HEK293 (cell line): Measurements from ENCODE around the gene DCX.

ENCODE experiments used
- CTCF ChIA-PET: fragments of 350-600 bp; formaldehyde crosslinking; extraction: SDS; loops from one replicate; lab custom pipeline; 2021; ENCODE audit warnings: antibody characterized with exemption; lab: Yijun Ruan, JAX
- POLR2A ChIA-PET: fragments of 300-600 bp; formaldehyde crosslinking; extraction: SDS; loops from one replicate; lab custom pipeline; 2020; ENCODE audit warnings: antibody characterized with exemption, inconsistent platforms; lab: Yijun Ruan, JAX
- H3K27ac ChIP-seq: fragments of 200-500 bp; sonication (Bioruptor generic); 2 replicates; pipeline ENCODE4 v1.5.1; 2014; ENCODE audit warnings: low read depth, low read length, control low read depth, inconsistent platforms; ENCODE audit errors: extremely low read depth
- H3K36me3 ChIP-seq, 2 experiments: fragments of 200-500 bp in 1 of 2; sonication (Bioruptor generic) in 1 of 2; 1 replicate in 1 of 2; 2 replicates in 1 of 2; pipeline ENCODE4 v1.5.1; 2014 to 2017; ENCODE audit warnings: inconsistent platforms in 2 of 2, low read length in 2 of 2; ENCODE audit not compliant: control insufficient read depth in 2 of 2, insufficient read depth in 1 of 2
- H3K4me1 ChIP-seq: fragments of 200-500 bp; sonication (Bioruptor generic); 2 replicates; pipeline ENCODE4 v1.5.1; 2014; ENCODE audit warnings: mild to moderate bottlenecking, low read length, inconsistent platforms; ENCODE audit not compliant: control insufficient read depth, insufficient read depth
- H3K4me3 ChIP-seq: 2 replicates; pipeline ENCODE4 v1.5.1; 2011; ENCODE audit warnings: low read depth, mild to moderate bottlenecking, control low read depth, low read length, moderate library complexity
- H3K9me3 ChIP-seq: fragments of 200-500 bp; sonication (Bioruptor generic); 2 replicates; pipeline ENCODE4 v1.5.1; 2014; ENCODE audit warnings: low read depth, low read length, inconsistent platforms; ENCODE audit not compliant: control insufficient read depth, insufficient read depth
- TRIM28 ChIP-seq: IDR thresholded peaks from 2 replicates; pipeline ENCODE4 v1.6.1; 2011; ENCODE audit warnings: low read length, control low read depth, borderline replicate concordance
- ZBTB21 ChIP-seq: fragments of 450-650 bp; formaldehyde crosslinking; IDR thresholded peaks from 2 replicates; pipeline ENCODE4 v1.5.1; 2017; ENCODE audit warnings: missing biosample characterization, missing genetic modification characterization
- ZNF175 ChIP-seq: fragments of 450-650 bp; formaldehyde crosslinking; IDR thresholded peaks from 2 replicates; pipeline ENCODE4 v1.5.1; 2016; ENCODE audit warnings: missing biosample characterization, missing genetic modification characterization
- ZNF221 ChIP-seq: fragments of 450-650 bp; formaldehyde crosslinking; IDR thresholded peaks from 2 replicates; pipeline ENCODE4 v1.5.1; 2017; ENCODE audit warnings: missing biosample characterization, missing genetic modification characterization, borderline replicate concordance
- ZNF324 ChIP-seq: fragments of 450-650 bp; formaldehyde crosslinking; IDR thresholded peaks from 2 replicates; pipeline ENCODE4 v1.5.1; 2016; ENCODE audit warnings: missing biosample characterization, missing genetic modification characterization
- ZNF433 ChIP-seq: fragments of 450-650 bp; formaldehyde crosslinking; IDR thresholded peaks from 2 replicates; pipeline ENCODE4 v1.5.1; 2016; ENCODE audit warnings: missing biosample characterization, missing genetic modification characterization, low read depth
- ZNF555 ChIP-seq: fragments of 450-650 bp; formaldehyde crosslinking; conservative IDR thresholded peaks from 2 replicates; pipeline ENCODE4 v1.5.1; 2017; ENCODE audit warnings: missing biosample characterization, mild to moderate bottlenecking, missing genetic modification characterization, inconsistent platforms
- TF ChIP-seq, protein P1 (sequence below): fragments of 450-650 bp; formaldehyde crosslinking; conservative IDR thresholded peaks from 2 replicates; pipeline ENCODE4 v1.5.1; 2016; ENCODE audit warnings: low read depth, missing biosample characterization, missing genetic modification characterization
- TF ChIP-seq, protein P2 (sequence below): fragments of 450-650 bp; formaldehyde crosslinking; IDR thresholded peaks from 2 replicates; pipeline ENCODE4 v1.5.1; 2017; ENCODE audit warnings: missing biosample characterization, mild to moderate bottlenecking, missing genetic modification characterization, moderate library complexity
- TF ChIP-seq, protein P3 (sequence below): fragments of 450-650 bp; formaldehyde crosslinking; IDR thresholded peaks from 2 replicates; pipeline ENCODE4 v1.5.1; 2016; ENCODE audit warnings: missing biosample characterization, missing genetic modification characterization, borderline replicate concordance
- TF ChIP-seq, protein P4 (sequence below): fragments of 450-650 bp; formaldehyde crosslinking; IDR thresholded peaks from 2 replicates; pipeline ENCODE4 v1.5.1; 2016; ENCODE audit warnings: missing biosample characterization, missing genetic modification characterization, low read depth
- TF ChIP-seq, protein P5 (sequence below): fragments of 450-650 bp; formaldehyde crosslinking; IDR thresholded peaks from 2 replicates; pipeline ENCODE4 v1.5.1; 2016; ENCODE audit warnings: missing biosample characterization, missing genetic modification characterization

The DCX gene

DNA sequence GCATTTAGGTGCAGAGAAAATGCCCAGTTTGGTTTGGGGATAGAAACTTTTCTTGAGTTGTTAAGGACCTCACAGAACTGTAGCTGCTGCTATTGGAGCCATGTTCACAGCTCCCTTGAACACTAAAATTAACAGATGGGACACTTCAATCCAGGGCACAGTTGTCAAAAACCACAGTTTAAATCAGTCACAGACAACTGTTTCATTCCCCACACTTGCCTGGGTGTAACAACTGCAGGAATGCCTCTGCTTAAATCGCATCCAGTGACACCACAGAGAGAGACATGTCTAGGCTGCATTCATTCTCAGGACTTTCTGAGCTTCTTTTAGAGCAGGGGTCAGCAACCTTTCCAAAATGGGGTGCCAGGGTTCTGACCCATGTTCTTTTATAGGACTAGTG, 129.0 kb downstream of the DCX start (continued):
- TF ChIP-seq, protein P1, sequence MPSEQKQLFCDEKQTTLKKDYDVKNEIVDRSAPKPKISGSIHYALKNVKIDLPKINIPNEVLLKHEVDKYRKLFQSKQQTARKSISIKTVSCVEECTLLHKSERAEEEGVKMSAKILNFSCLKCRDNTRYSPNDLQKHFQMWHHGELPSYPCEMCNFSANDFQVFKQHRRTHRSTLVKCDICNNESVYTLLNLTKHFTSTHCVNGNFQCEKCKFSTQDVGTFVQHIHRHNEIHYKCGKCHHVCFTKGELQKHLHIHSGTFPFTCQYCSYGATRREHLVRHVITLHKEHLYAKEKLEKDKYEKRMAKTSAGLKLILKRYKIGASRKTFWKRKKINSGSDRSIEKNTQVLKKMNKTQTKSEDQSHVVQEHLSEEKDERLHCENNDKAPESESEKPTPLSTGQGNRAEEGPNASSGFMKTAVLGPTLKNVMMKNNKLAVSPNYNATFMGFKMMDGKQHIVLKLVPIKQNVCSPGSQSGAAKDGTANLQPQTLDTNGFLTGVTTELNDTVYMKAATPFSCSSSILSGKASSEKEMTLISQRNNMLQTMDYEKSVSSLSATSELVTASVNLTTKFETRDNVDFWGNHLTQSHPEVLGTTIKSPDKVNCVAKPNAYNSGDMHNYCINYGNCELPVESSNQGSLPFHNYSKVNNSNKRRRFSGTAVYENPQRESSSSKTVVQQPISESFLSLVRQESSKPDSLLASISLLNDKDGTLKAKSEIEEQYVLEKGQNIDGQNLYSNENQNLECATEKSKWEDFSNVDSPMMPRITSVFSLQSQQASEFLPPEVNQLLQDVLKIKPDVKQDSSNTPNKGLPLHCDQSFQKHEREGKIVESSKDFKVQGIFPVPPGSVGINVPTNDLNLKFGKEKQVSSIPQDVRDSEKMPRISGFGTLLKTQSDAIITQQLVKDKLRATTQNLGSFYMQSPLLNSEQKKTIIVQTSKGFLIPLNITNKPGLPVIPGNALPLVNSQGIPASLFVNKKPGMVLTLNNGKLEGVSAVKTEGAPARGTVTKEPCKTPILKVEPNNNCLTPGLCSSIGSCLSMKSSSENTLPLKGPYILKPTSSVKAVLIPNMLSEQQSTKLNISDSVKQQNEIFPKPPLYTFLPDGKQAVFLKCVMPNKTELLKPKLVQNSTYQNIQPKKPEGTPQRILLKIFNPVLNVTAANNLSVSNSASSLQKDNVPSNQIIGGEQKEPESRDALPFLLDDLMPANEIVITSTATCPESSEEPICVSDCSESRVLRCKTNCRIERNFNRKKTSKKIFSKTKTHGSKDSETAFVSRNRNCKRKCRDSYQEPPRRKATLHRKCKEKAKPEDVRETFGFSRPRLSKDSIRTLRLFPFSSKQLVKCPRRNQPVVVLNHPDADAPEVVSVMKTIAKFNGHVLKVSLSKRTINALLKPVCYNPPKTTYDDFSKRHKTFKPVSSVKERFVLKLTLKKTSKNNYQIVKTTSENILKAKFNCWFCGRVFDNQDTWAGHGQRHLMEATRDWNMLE (tag by site-specific recombination) = no peak
- TF ChIP-seq ZBTB21 (tag by site-specific recombination) = no peak

DNA sequence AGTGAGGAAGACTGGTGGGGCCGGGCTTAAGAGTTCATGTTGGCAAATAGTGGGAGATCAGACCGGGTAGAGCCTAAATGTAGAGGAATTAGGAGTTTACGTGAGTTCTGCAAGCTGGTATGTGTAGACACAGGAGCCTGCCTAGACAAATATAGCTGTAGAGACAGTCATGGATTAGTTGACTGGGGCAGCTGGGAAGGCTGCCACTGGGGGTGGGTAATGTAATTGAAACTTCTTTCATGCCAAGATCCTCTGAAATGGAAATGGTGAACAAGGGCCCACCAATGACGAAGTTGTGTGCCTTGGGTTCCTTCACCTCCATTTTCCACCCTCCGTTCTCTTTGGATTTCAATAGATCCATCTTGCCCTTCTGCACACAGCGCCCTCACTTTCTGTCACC, 129.9 kb downstream of the DCX start:
- no peaks in the 10 kb centered on the region for H3K4me1 ChIP-seq
- H3K9me3 ChIP-seq = no peaks in the 10 kb centered on the region
- no peak overlapping the region for H3K4me3 ChIP-seq
- CTCF ChIA-PET = no interaction called here
- H3K27ac ChIP-seq = no peak overlapping the region
- POLR2A ChIA-PET = no interaction called here
- no peaks in the 10 kb centered on the region for H3K36me3 ChIP-seq
- TF ChIP-seq, protein P2, sequence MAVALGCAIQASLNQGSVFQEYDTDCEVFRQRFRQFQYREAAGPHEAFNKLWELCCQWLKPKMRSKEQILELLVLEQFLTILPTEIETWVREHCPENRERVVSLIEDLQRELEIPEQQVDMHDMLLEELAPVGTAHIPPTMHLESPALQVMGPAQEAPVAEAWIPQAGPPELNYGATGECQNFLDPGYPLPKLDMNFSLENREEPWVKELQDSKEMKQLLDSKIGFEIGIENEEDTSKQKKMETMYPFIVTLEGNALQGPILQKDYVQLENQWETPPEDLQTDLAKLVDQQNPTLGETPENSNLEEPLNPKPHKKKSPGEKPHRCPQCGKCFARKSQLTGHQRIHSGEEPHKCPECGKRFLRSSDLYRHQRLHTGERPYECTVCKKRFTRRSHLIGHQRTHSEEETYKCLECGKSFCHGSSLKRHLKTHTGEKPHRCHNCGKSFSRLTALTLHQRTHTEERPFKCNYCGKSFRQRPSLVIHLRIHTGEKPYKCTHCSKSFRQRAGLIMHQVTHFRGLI (tag by site-specific recombination) = no peak
- TF ChIP-seq, protein P3, sequence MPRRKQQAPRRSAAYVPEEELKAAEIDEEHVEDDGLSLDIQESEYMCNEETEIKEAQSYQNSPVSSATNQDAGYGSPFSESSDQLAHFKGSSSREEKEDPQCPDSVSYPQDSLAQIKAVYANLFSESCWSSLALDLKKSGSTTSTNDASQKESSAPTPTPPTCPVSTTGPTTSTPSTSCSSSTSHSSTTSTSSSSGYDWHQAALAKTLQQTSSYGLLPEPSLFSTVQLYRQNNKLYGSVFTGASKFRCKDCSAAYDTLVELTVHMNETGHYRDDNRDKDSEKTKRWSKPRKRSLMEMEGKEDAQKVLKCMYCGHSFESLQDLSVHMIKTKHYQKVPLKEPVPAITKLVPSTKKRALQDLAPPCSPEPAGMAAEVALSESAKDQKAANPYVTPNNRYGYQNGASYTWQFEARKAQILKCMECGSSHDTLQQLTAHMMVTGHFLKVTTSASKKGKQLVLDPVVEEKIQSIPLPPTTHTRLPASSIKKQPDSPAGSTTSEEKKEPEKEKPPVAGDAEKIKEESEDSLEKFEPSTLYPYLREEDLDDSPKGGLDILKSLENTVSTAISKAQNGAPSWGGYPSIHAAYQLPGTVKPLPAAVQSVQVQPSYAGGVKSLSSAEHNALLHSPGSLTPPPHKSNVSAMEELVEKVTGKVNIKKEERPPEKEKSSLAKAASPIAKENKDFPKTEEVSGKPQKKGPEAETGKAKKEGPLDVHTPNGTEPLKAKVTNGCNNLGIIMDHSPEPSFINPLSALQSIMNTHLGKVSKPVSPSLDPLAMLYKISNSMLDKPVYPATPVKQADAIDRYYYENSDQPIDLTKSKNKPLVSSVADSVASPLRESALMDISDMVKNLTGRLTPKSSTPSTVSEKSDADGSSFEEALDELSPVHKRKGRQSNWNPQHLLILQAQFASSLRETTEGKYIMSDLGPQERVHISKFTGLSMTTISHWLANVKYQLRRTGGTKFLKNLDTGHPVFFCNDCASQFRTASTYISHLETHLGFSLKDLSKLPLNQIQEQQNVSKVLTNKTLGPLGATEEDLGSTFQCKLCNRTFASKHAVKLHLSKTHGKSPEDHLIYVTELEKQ (tag by site-specific recombination) = no peak
- TF ChIP-seq ZNF433 = no peak
- TF ChIP-seq ZNF175 (tag by site-specific recombination) = no peak
- TF ChIP-seq ZNF221 (tag by site-specific recombination) = no peak
- TF ChIP-seq, protein P4, sequence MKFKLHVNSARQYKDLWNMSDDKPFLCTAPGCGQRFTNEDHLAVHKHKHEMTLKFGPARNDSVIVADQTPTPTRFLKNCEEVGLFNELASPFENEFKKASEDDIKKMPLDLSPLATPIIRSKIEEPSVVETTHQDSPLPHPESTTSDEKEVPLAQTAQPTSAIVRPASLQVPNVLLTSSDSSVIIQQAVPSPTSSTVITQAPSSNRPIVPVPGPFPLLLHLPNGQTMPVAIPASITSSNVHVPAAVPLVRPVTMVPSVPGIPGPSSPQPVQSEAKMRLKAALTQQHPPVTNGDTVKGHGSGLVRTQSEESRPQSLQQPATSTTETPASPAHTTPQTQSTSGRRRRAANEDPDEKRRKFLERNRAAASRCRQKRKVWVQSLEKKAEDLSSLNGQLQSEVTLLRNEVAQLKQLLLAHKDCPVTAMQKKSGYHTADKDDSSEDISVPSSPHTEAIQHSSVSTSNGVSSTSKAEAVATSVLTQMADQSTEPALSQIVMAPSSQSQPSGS (tag by site-specific recombination) = no peak
- TF ChIP-seq TRIM28 = no peak
- no peak for TF ChIP-seq ZNF324 (tag by site-specific recombination)

DNA sequence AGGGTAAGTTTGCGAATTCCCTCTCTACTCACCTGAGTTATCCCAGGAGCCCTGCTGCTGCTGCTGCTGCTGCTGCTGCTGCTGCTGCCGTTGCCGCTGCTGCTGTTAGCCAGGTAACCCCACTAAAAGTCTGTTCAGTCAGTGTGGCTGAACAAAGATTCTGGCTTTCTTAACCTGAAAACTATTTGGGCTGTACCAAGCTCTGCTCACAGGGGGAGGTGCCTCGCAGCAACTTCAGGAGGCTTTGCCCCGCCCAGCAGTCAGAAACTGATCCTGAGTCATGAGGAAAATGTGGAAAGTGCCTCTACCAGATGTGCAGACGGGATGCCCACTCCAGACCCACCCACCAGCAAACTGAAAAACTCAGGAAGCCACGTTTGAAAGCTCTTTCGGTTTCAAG, 141.7 kb downstream of the DCX start, which contains the start of gene CAPN6:
TSS of gene CAPN6 (minus strand) at position 145 of the 400 bp plus-strand sequence. CDS start 6,547 bp downstream, outside the sequence.
- Histone ChIP-seq H3K9me3 (no peaks in the 10 kb centered on the region), H3K4me3 (no peak within 1 kb of the TSS), H3K4me1 (no peaks in the 10 kb centered on the region), H3K27ac (no peak within 1 kb of the TSS), H3K36me3 (no peaks in the 10 kb centered on the region)
- no peak for TF ChIP-seq ZNF555 (tag by site-specific recombination)
- TF ChIP-seq, protein P5, sequence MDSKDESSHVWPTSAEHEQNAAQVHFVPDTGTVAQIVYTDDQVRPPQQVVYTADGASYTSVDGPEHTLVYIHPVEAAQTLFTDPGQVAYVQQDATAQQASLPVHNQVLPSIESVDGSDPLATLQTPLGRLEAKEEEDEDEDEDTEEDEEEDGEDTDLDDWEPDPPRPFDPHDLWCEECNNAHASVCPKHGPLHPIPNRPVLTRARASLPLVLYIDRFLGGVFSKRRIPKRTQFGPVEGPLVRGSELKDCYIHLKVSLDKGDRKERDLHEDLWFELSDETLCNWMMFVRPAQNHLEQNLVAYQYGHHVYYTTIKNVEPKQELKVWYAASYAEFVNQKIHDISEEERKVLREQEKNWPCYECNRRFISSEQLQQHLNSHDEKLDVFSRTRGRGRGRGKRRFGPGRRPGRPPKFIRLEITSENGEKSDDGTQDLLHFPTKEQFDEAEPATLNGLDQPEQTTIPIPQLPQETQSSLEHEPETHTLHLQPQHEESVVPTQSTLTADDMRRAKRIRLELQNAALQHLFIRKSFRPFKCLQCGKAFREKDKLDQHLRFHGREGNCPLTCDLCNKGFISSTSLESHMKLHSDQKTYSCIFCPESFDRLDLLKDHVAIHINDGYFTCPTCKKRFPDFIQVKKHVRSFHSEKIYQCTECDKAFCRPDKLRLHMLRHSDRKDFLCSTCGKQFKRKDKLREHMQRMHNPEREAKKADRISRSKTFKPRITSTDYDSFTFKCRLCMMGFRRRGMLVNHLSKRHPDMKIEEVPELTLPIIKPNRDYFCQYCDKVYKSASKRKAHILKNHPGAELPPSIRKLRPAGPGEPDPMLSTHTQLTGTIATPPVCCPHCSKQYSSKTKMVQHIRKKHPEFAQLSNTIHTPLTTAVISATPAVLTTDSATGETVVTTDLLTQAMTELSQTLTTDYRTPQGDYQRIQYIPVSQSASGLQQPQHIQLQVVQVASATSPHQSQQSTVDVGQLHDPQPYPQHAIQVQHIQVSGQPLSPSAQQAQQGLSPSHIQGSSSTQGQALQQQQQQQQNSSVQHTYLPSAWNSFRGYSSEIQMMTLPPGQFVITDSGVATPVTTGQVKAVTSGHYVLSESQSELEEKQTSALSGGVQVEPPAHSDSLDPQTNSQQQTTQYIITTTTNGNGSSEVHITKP (tag by site-specific recombination) = peak; percentile 56
- CTCF ChIA-PET = interaction anchor here (0.6 kb wide), 1 partner anchor 26 kb away, joined by 3 read pairs; no protein-coding TSS in a partner anchor
- POLR2A ChIA-PET = no interaction called here
